HPDE6-E6E7 (cell line): ENCODE measurements around the gene APOL2.
"Not testable (repeated sequence)": the region's sequence is repeated elsewhere in the genome, so short reads cannot be mapped to it uniquely, and the experiment has no call there.

ENCODE experiments used
- DNase-seq: peaks from one replicate; pipeline ENCODE4 v3.0.0; 2011; ENCODE audit warnings: missing footprints; ENCODE audit errors: extremely low spot score

Gene APOL2

GRCh38 chr22:36221799-36222751, 17.3 kb downstream of the APOL2 start:
- DNase-seq = no peak

GRCh38 chr22:36220451-36220921, 18.8 kb downstream of the APOL2 start:
- no peak for DNase-seq

- DNase-seq = no peak
These were observed 20.6 kb downstream of the APOL2 start for GRCh38 chr22:36218648-36219193.

GRCh38 chr22:36215981-36216380, 23.3 kb downstream of the APOL2 start:
- DNase-seq = no peak

GRCh38 chr22:36213586-36213985, 25.7 kb downstream of the APOL2 start:
- no peak for DNase-seq

- no peak for DNase-seq
These were observed 26.4 kb downstream of the APOL2 start for GRCh38 chr22:36212901-36213300.

- no peak for DNase-seq
These were observed 28.0 kb downstream of the APOL2 start for GRCh38 chr22:36211237-36211861.

- DNase-seq = no peak
These were observed 29.1 kb downstream of the APOL2 start for GRCh38 chr22:36210224-36210623.

- DNase-seq = not testable (repeated sequence)
These were observed 29.8 kb downstream of the APOL2 start for GRCh38 chr22:36209488-36209908.

GRCh38 chr22:36208914-36209313, 30.4 kb downstream of the APOL2 start:
- DNase-seq = no peak

- no peak for DNase-seq
These were observed 31.1 kb downstream of the APOL2 start for GRCh38 chr22:36208162-36208765.

- DNase-seq = no peak
These were observed 33.1 kb downstream of the APOL2 start for GRCh38 chr22:36206255-36206654.

GRCh38 chr22:36205573-36205972, 33.8 kb downstream of the APOL2 start:
- not testable (repeated sequence) for DNase-seq

- DNase-seq = no peak
These were observed 34.7 kb downstream of the APOL2 start for GRCh38 chr22:36204632-36205015.

- no peak for DNase-seq
These were observed 35.2 kb downstream of the APOL2 start for GRCh38 chr22:36204001-36204631.

- not testable (repeated sequence) for DNase-seq
These were observed 35.9 kb downstream of the APOL2 start for GRCh38 chr22:36203441-36203840.

GRCh38 chr22:36202906-36203305, 36.4 kb downstream of the APOL2 start:
- not testable (repeated sequence) for DNase-seq

GRCh38 chr22:36201630-36202319, 37.6 kb downstream of the APOL2 start, which contains the start of gene APOL4:
TSS of gene APOL4 (minus strand) at chr22:36201809. CDS start at chr22:36201734, 75 bp downstream.
- DNase-seq = no peak

GRCh38 chr22:36201025-36201424, 38.3 kb downstream of the APOL2 start:
- not testable (repeated sequence) for DNase-seq

GRCh38 chr22:36199001-36199551, 40.3 kb downstream of the APOL2 start:
- DNase-seq = no peak

- no peak for DNase-seq
These were observed 40.8 kb downstream of the APOL2 start for GRCh38 chr22:36198536-36198935.
